Ishikawa (cell line): ENCODE measurements around the gene CLK4.

ENCODE experiments used
- CEBPB ChIP-seq: IDR thresholded peaks from 2 replicates; pipeline ENCODE4 v1.6.1; 2012
- CREB1 ChIP-seq: IDR thresholded peaks from 2 replicates; pipeline ENCODE4 v1.6.1; 2012; ENCODE audit warnings: low read depth
- EGR1 ChIP-seq: IDR thresholded peaks from 2 replicates; pipeline ENCODE4 v1.6.1; 2012
- EP300 ChIP-seq: IDR thresholded peaks from 2 replicates; pipeline ENCODE4 v1.6.1; 2012; ENCODE audit warnings: borderline replicate concordance
- FOXM1 ChIP-seq: IDR thresholded peaks from 2 replicates; pipeline ENCODE4 v1.6.1; 2012; ENCODE audit warnings: low read depth, borderline replicate concordance
- MAX ChIP-seq: IDR thresholded peaks from 2 replicates; pipeline ENCODE4 v1.6.1; 2012
- NFIC ChIP-seq: IDR thresholded peaks from 2 replicates; pipeline ENCODE4 v1.6.1; 2012
- RAD21 ChIP-seq: IDR thresholded peaks from 2 replicates; pipeline ENCODE4 v1.6.1; 2012; ENCODE audit warnings: low read depth
- REST ChIP-seq: IDR thresholded peaks from 2 replicates; pipeline ENCODE4 v1.6.1; 2012; ENCODE audit warnings: low read depth, mild to moderate bottlenecking
- TAF1 ChIP-seq: IDR thresholded peaks from 2 replicates; pipeline ENCODE4 v1.6.1; 2012; ENCODE audit warnings: low read depth, mild to moderate bottlenecking
- TCF12 ChIP-seq: IDR thresholded peaks from 2 replicates; pipeline ENCODE4 v1.6.1; 2012; ENCODE audit warnings: low read depth
- TEAD4 ChIP-seq: IDR thresholded peaks from 2 replicates; pipeline ENCODE4 v1.6.1; 2012
- USF1 ChIP-seq: IDR thresholded peaks from 2 replicates; pipeline ENCODE4 v1.6.1; 2012
- YY1 ChIP-seq: IDR thresholded peaks from 2 replicates; pipeline ENCODE4 v1.6.1; 2012; ENCODE audit warnings: low read depth
- ZBTB7A ChIP-seq: IDR thresholded peaks from 2 replicates; pipeline ENCODE4 v1.6.1; 2012; ENCODE audit warnings: low read depth

Gene CLK4

GRCh38 chr5:178626484-178627258, at the start of gene CLK4:
Gene CLK4, minus strand, starts transcription at chr5:178627050. Its CDS starts 3,634 bp downstream, at chr5:178623416.
- TF ChIP-seq USF1: peak; percentile 87
- TF ChIP-seq TCF12: 0 out of 2 replicates have a peak, but pooled peaks have one; percentile 11
- TF ChIP-seq YY1: peak; percentile 94
- no peak for TF ChIP-seq RAD21
- peak; percentile 38; the same call in 1 of the 2 replicates for TF ChIP-seq NFIC
- TF ChIP-seq TAF1: peak; percentile 85
- TF ChIP-seq CREB1: no peak; the same call in 1 of the 2 replicates
- TF ChIP-seq ZBTB7A: no peak
- no peak; the same call in 1 of the 2 replicates for TF ChIP-seq TEAD4
- peak; percentile 54; the same call in 1 of the 2 replicates for TF ChIP-seq EGR1
- peak; percentile 26; the same call in 1 of the 2 replicates for TF ChIP-seq MAX

- TF ChIP-seq USF1 (no peak), TEAD4 (no peak), REST (no peak), CREB1 (no peak), YY1 (no peak), CEBPB (no peak), ZBTB7A (no peak), EGR1 (no peak), MAX (no peak), RAD21 (no peak), TCF12 (no peak), FOXM1 (no peak), NFIC (no peak), EP300 (no peak), TAF1 (no peak)
These were observed 49.1 kb upstream of the CLK4 start for GRCh38 chr5:178675922-178676321.

DNA sequence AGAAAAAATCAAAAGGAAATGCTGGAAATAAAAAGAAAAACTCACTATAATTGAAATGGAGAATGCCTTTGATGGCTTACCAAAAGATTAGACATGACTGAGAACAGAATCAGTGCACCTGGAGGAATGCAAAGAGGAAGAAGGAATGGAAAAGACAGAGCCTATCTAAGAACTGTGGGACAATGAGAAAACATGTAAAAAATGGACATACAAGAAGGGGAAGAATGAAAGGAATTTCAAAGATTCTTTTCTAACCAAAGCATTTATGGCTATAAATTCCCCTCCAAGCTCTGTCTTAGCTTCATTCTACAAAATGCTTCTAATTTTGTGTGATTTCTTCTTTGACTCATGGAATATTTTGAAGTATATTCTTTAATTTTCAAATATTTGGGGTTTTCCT, 47.5 kb upstream of the CLK4 start:
- TF ChIP-seq TCF12 (no peak), USF1 (no peak), FOXM1 (no peak), CEBPB (no peak), YY1 (no peak), MAX (no peak), RAD21 (no peak), EP300 (no peak), REST (no peak), CREB1 (no peak), NFIC (no peak), ZBTB7A (no peak), EGR1 (no peak), TAF1 (no peak), TEAD4 (no peak)

GRCh38 chr5:178673801-178674295, 47.0 kb upstream of the CLK4 start:
- TF ChIP-seq REST (no peak), TCF12 (no peak), NFIC (no peak), EP300 (no peak), TEAD4 (no peak), TAF1 (no peak), ZBTB7A (no peak)
